Measurements from ENCODE around the gene ELMOD2. TPM values are rescaled to one million over a fixed set of nuclear protein-coding genes. Genes with fewer than 3 reads are reported as not detected.
A peak's percentile ranks its signal among the peaks of the same experiment; 100 is the strongest.

ELMOD2 gene
- total RNA-seq, 2 experiments from 2014 or later = 13.6 to 14.4 TPM

DNA sequence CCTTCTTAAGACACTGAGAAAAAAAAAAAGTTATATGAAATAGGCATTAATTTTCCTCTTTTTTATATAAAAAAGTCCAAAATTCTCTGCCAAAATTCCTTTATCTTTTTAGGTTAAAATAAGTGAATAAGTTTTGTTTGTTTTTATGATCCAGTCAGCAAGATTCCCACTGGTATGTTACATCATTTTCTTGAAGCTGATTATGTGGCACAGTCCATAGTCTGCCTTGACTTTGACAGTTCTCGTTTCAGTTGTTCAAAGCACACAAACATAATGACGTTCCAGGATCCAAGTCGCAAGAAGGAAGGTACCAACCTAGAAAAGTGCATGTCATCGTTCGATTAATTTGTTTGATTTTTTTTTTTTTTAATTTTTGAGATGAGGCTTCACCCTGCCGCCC, 35.7 kb downstream of the ELMOD2 start:
- H3K4me3 Mint-ChIP-seq = no peak overlapping the region
- H3K27me3 Mint-ChIP-seq = peaks cover 33% of the 10 kb centered on the region
- DNase-seq = no peak
- H3K9me3 Mint-ChIP-seq = no peaks in the 10 kb centered on the region
- H3K36me3 Mint-ChIP-seq = peaks cover 2% of the 10 kb centered on the region
- peaks cover 20% of the 10 kb centered on the region for H3K4me1 Mint-ChIP-seq
- no peak overlapping the region for H3K27ac Mint-ChIP-seq

GRCh38 chr4:140568507-140569306, 44.7 kb downstream of the ELMOD2 start, which contains the start of gene UCP1:
Gene UCP1, minus strand, starts transcription at chr4:140568961. Its CDS starts 232 bp downstream, at chr4:140568729.
- H3K4me1 Mint-ChIP-seq = peaks cover 15% of the 10 kb centered on the region

GRCh38 chr4:140569307-140569638, 45.3 kb downstream of the ELMOD2 start:
- H3K4me3 Mint-ChIP-seq = peak overlapping the region; percentile 71
- peaks cover 68% of the 10 kb centered on the region for H3K27me3 Mint-ChIP-seq
- no peak for DNase-seq

More at GRCh38 chr4:140568507-140569306, 44.7 kb downstream of the ELMOD2 start, which contains the start of gene UCP1:
- peaks cover 16% of the 10 kb centered on the region for H3K9me3 Mint-ChIP-seq
- H3K4me3 Mint-ChIP-seq = peak within 1 kb of the TSS; percentile 71
- DNase-seq = peak; percentile 9
- H3K27ac Mint-ChIP-seq = no peak within 1 kb of the TSS
- H3K36me3 Mint-ChIP-seq = peaks cover 11% of the 10 kb centered on the region
- peaks cover 65% of the 10 kb centered on the region for H3K27me3 Mint-ChIP-seq

GRCh38 chr4:140571620-140572019, 47.7 kb downstream of the ELMOD2 start:
- Mint-ChIP-seq H3K4me1 (peaks cover 15% of the 10 kb centered on the region), H3K36me3 (peaks cover 11% of the 10 kb centered on the region), H3K27ac (no peak overlapping the region), H3K9me3 (peaks cover 16% of the 10 kb centered on the region), H3K27me3 (peaks cover 76% of the 10 kb centered on the region), H3K4me3 (no peak overlapping the region)
- DNase-seq = no peak

More at GRCh38 chr4:140569307-140569638, 45.3 kb downstream of the ELMOD2 start:
- Mint-ChIP-seq H3K4me1 (peaks cover 15% of the 10 kb centered on the region), H3K9me3 (peaks cover 16% of the 10 kb centered on the region), H3K36me3 (peaks cover 11% of the 10 kb centered on the region), H3K27ac (no peak overlapping the region)

GRCh38 chr4:140575489-140575888, 51.5 kb downstream of the ELMOD2 start:
- Mint-ChIP-seq H3K36me3 (peaks cover 10% of the 10 kb centered on the region), H3K4me1 (no peaks in the 10 kb centered on the region), H3K4me3 (no peak overlapping the region), H3K27me3 (peaks cover 75% of the 10 kb centered on the region), H3K27ac (no peak overlapping the region), H3K9me3 (peaks cover 15% of the 10 kb centered on the region)
- no peak for DNase-seq

DNA sequence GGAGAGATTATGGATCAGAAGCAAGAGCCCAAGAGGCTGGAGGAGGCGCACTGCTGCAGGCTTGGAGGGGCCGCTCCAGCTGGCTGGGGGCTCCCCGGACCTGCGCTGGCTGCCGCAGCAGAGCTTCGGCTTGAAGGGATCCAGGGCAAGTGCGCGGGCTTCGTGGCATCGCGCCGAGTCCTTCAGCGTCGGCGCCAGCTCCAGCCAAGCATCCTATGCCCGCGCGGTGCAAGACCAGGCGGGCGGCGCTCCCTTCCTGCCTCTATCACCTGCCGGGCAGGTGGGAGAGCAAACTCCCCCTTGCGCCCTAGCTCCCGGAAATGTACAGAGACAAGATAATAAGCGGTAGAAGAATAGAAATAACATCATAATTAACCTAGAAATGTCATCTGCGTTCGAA, 55.3 kb downstream of the ELMOD2 start:
- Mint-ChIP-seq H3K4me3 (no peak overlapping the region), H3K27ac (no peak overlapping the region), H3K9me3 (no peaks in the 10 kb centered on the region), H3K36me3 (no peaks in the 10 kb centered on the region), H3K4me1 (no peaks in the 10 kb centered on the region), H3K27me3 (peaks cover 54% of the 10 kb centered on the region)
- no peak for DNase-seq

DNA sequence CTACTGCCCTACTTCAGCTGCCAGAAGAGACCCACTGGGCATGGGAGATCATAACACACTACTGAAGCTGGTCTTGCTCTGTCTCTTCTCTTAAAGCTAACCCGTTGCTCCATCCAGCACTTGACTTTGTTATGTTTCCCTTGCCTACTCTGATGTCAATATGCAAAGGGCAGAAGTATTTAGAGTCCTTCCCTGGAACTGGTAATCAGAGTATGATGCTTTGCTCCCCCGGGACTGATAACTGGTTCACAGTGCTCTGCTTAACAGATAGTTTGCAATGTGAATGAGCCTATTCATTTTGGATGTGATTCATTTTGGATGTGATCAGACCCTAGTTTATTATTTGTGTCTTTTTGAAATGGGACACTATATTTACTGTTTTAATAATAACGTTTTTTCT, 57.1 kb downstream of the ELMOD2 start:
- DNase-seq = no peak
- Mint-ChIP-seq H3K4me3 (no peak overlapping the region), H3K36me3 (no peaks in the 10 kb centered on the region), H3K27ac (no peak overlapping the region), H3K9me3 (no peaks in the 10 kb centered on the region), H3K27me3 (peaks cover 51% of the 10 kb centered on the region), H3K4me1 (no peaks in the 10 kb centered on the region)

GRCh38 chr4:140584439-140584838, 60.5 kb downstream of the ELMOD2 start:
- Mint-ChIP-seq H3K9me3 (no peaks in the 10 kb centered on the region), H3K36me3 (no peaks in the 10 kb centered on the region), H3K4me3 (no peak overlapping the region), H3K27me3 (peaks cover 24% of the 10 kb centered on the region), H3K27ac (no peak overlapping the region), H3K4me1 (no peaks in the 10 kb centered on the region)
- no peak for DNase-seq

GRCh38 chr4:140595065-140595464, 71.1 kb downstream of the ELMOD2 start:
- Mint-ChIP-seq H3K9me3 (no peaks in the 10 kb centered on the region), H3K4me1 (no peaks in the 10 kb centered on the region), H3K27ac (no peak overlapping the region), H3K4me3 (no peak overlapping the region), H3K27me3 (peaks cover 40% of the 10 kb centered on the region), H3K36me3 (no peaks in the 10 kb centered on the region)
- DNase-seq = no peak

GRCh38 chr4:140600408-140600807, 76.4 kb downstream of the ELMOD2 start:
- Mint-ChIP-seq H3K4me1 (no peaks in the 10 kb centered on the region), H3K36me3 (no peaks in the 10 kb centered on the region), H3K27me3 (peaks cover 14% of the 10 kb centered on the region), H3K27ac (no peak overlapping the region), H3K4me3 (no peak overlapping the region), H3K9me3 (no peaks in the 10 kb centered on the region)
- no peak for DNase-seq

DNA sequence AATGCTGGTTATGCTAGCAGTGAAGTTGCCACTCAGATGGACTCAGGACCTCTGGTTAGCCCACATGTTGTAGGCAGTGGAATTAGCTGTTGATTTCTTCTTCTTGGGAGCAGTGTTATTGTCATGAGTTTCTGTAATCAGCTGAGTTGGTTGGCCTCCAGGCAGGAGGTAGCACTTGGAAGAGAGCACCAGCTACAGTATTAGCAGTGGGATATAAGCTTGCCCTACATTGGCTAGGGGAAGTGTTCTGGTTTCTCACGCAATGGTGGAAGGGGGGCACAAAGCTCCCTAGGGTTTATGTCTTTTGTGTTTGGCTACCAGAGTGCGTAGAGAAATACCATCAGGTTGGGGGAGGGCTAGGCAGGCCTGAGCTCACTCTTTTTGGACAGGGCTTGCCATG, 78.7 kb downstream of the ELMOD2 start:
- DNase-seq = no peak
- H3K27me3 Mint-ChIP-seq = peaks cover 16% of the 10 kb centered on the region
- H3K4me1 Mint-ChIP-seq = no peaks in the 10 kb centered on the region
- H3K9me3 Mint-ChIP-seq = no peaks in the 10 kb centered on the region
- no peaks in the 10 kb centered on the region for H3K36me3 Mint-ChIP-seq
- no peak overlapping the region for H3K27ac Mint-ChIP-seq
- no peak overlapping the region for H3K4me3 Mint-ChIP-seq

DNA sequence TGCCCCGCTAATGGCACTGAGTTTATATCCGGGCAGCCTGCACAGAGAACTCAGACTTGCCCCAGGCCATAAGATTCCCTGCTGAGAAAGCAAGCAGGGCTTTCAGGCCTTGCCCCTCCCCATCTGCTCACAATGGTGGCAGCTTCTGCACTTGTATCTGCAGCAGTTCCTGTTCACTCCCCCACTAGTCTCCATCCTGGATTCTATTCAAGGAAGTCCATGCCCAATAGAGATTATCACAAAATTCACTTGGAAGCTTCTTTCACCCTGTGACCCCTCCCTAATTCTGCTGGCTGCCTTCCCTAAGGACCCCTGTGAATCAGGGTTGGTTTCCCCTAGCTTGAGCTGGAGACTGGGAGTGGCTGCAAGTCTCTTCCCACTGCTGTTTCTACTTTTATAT, 79.3 kb downstream of the ELMOD2 start:
- H3K27me3 Mint-ChIP-seq = peaks cover 12% of the 10 kb centered on the region
- no peak overlapping the region for H3K4me3 Mint-ChIP-seq
- no peak overlapping the region for H3K27ac Mint-ChIP-seq
- DNase-seq = no peak
- no peaks in the 10 kb centered on the region for H3K36me3 Mint-ChIP-seq
- no peaks in the 10 kb centered on the region for H3K9me3 Mint-ChIP-seq
- H3K4me1 Mint-ChIP-seq = no peaks in the 10 kb centered on the region

Other genes with a start within 250 kb of the ELMOD2 start
- gene SCOC, start 150.5 kb upstream of the ELMOD2 start, total RNA-seq = 10 to 100 TPM; 45.7 to 46.2 TPM
- under 1 TPM; 0.22 to 0.27 TPM for gene CLGN, start 96.5 kb upstream of the ELMOD2 start, total RNA-seq
- gene MGAT4D, start 25.9 kb upstream of the ELMOD2 start, total RNA-seq = not detected
- not detected for gene UCP1, start 44.8 kb downstream of the ELMOD2 start, total RNA-seq
- gene TBC1D9, start 232.2 kb downstream of the ELMOD2 start, total RNA-seq = under 1 TPM; 0.04 to 0.06 TPM